Measurements from ENCODE around the gene AMELY. TPM values are rescaled to one million over a fixed set of nuclear protein-coding genes. Genes with fewer than 3 reads are reported as not detected.

The AMELY gene
- polyA plus RNA-seq, 1 donor from 2014 or later = not detected

- Histone ChIP-seq H3K36me3 (ENCODE audit: insufficient read depth, low read length) (no peaks in the 10 kb centered on the region), H3K27me3 (ENCODE audit: insufficient read depth, low read depth, low read length) (no peaks in the 10 kb centered on the region), H3F3A (ENCODE audit: insufficient read depth, low read length, poor library complexity, severe bottlenecking) (no peaks in the 10 kb centered on the region), H3K27ac (ENCODE audit: low read length) (no peak overlapping the region), H4K20me1 (ENCODE audit: insufficient read depth) (no peaks in the 10 kb centered on the region), H3K4me2 (ENCODE audit: low read length) (no peak overlapping the region), H3K9me2 (ENCODE audit: insufficient read depth, low read length) (no peaks in the 10 kb centered on the region), H2AFZ (ENCODE audit: low read depth, low read length) (no peak overlapping the region), H3K9ac (ENCODE audit: low read length) (no peak overlapping the region), H3K79me2 (replicated peaks; ENCODE audit: insufficient read depth, low read length) (no peaks in the 10 kb centered on the region), H3K4me3 (ENCODE audit: low read length) (no peak overlapping the region), H3K9me3 (ENCODE audit: low read length) (no peaks in the 10 kb centered on the region)
- TF ChIP-seq MXI1 (conservative IDR thresholded peaks at IDR 0.05; ENCODE audit: poor library complexity, severe bottlenecking) (no peak), SMC3 (conservative IDR thresholded peaks at IDR 0.05; ENCODE audit: poor library complexity) (no peak), EP300 (conservative IDR thresholded peaks at IDR 0.05; ENCODE audit: poor library complexity, severe bottlenecking) (no peak), EZH2 (IDR thresholded peaks at IDR 0.05; ENCODE audit: borderline replicate concordance, insufficient read depth, low read length, poor library complexity, severe bottlenecking) (no peak)
Observed at GRCh38 chrY:6921061-6921460, 9.5 kb upstream of the AMELY start.

DNA sequence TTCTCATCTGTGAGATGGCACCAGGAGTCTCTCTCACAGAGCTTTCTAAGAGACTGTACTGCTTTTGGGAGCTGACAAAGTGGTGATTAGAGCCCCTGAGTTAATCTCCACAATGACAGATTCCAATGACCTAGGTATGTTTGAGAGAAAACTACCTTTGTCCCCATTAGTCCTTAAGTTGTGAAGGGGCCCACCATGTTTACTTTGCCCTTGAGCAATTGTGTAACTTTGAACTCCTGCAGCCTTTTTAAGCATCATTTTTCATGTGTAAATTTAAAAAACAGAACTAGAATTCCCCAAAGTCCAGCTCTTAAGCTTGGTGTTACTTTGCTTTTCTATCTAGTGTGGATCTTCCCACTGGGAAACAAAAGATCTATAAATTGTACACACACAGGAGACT lies 1.8 kb upstream of the AMELY start:
- Histone ChIP-seq H3K79me2 (replicated peaks; ENCODE audit: insufficient read depth, low read length) (no peaks in the 10 kb centered on the region), H3F3A (ENCODE audit: insufficient read depth, low read length, poor library complexity, severe bottlenecking) (no peaks in the 10 kb centered on the region), H3K9me2 (ENCODE audit: insufficient read depth, low read length) (no peaks in the 10 kb centered on the region), H3K4me3 (ENCODE audit: low read length) (no peak overlapping the region), H3K9me3 (ENCODE audit: low read length) (no peaks in the 10 kb centered on the region), H2AFZ (ENCODE audit: low read depth, low read length) (no peak overlapping the region), H3K9ac (ENCODE audit: low read length) (no peak overlapping the region), H3K4me2 (ENCODE audit: low read length) (no peak overlapping the region), H4K20me1 (ENCODE audit: insufficient read depth) (no peaks in the 10 kb centered on the region), H3K36me3 (ENCODE audit: insufficient read depth, low read length) (no peaks in the 10 kb centered on the region), H3K27ac (ENCODE audit: low read length) (no peak overlapping the region), H3K27me3 (ENCODE audit: insufficient read depth, low read depth, low read length) (peaks cover 19% of the 10 kb centered on the region)
- no peak for TF ChIP-seq MXI1 (conservative IDR thresholded peaks at IDR 0.05; ENCODE audit: poor library complexity, severe bottlenecking)

DNA sequence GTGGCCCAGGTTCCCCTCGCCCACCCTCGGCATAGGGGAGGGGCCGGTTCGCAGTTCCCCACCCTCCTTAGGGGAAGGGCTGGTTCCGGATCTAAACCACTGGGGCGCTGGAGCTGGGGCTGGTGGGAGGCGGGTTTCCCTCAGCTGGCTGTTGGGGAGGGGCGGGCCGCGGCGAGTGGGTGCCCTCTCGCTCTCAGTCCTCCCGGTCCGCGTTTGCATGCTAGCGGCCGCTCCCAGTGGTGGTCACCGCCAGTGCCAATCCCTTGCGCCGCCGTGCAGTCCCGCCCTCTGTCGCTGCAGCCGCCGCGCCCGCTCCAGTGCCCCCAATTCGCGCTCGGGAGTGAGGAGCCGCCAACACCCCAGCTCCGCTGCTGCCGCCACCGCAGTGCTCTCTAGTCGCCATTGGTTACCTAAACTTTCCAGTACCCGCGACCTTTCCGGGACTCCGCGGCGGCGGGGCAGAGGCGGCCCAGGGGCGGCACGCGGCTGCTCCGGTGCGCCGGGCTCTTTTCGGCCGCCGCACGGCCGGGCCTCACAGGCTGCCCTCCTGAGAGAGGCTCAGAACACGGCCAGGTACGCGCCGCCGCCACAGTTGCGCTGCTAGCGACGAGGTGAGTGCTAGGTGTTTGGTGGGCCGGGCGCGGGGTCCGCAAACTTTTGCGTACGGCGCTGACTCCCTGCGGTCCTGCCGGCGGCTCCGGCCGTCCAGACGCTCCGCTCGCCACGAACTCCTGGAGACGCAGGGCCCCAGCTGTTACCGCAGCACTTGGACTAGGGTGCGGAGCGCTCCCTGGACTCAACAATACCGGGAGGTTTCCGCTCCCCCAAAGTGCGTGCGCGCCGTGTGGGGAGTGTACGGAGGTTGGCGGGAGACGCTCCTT lies 940 bp downstream of the AMELY start, which contains the start of gene TBL1Y:
Gene TBL1Y (plus strand): TSS at position 326 of the 881 bp plus-strand sequence. CDS start 114,388 bp downstream, outside the sequence.
- Histone ChIP-seq H3K9me2 (ENCODE audit: insufficient read depth, low read length) (no peaks in the 10 kb centered on the region), H4K20me1 (ENCODE audit: insufficient read depth) (no peaks in the 10 kb centered on the region), H3K36me3 (ENCODE audit: insufficient read depth, low read length) (no peaks in the 10 kb centered on the region), H3K27ac (ENCODE audit: low read length) (no peak within 1 kb of the TSS), H3K4me2 (ENCODE audit: low read length) (peak within 1 kb of the TSS; percentile 25), H2AFZ (ENCODE audit: low read depth, low read length) (no peak within 1 kb of the TSS), H3K9ac (ENCODE audit: low read length) (peak within 1 kb of the TSS; percentile 23), H3K4me3 (ENCODE audit: low read length) (peak within 1 kb of the TSS; percentile 69), H3K27me3 (ENCODE audit: insufficient read depth, low read depth, low read length) (peaks cover 19% of the 10 kb centered on the region), H3F3A (ENCODE audit: insufficient read depth, low read length, poor library complexity, severe bottlenecking) (no peaks in the 10 kb centered on the region), H3K79me2 (replicated peaks; ENCODE audit: insufficient read depth, low read length) (no peaks in the 10 kb centered on the region), H3K9me3 (ENCODE audit: low read length) (no peaks in the 10 kb centered on the region)
- TF ChIP-seq SMC3 (conservative IDR thresholded peaks at IDR 0.05; ENCODE audit: poor library complexity) = no peak
- TF ChIP-seq RAD21 (conservative IDR thresholded peaks at IDR 0.05) = no peak
- no peak for TF ChIP-seq TAF1 (IDR thresholded peaks at IDR 0.05; ENCODE audit: low read depth)
- TF ChIP-seq, protein P1, sequence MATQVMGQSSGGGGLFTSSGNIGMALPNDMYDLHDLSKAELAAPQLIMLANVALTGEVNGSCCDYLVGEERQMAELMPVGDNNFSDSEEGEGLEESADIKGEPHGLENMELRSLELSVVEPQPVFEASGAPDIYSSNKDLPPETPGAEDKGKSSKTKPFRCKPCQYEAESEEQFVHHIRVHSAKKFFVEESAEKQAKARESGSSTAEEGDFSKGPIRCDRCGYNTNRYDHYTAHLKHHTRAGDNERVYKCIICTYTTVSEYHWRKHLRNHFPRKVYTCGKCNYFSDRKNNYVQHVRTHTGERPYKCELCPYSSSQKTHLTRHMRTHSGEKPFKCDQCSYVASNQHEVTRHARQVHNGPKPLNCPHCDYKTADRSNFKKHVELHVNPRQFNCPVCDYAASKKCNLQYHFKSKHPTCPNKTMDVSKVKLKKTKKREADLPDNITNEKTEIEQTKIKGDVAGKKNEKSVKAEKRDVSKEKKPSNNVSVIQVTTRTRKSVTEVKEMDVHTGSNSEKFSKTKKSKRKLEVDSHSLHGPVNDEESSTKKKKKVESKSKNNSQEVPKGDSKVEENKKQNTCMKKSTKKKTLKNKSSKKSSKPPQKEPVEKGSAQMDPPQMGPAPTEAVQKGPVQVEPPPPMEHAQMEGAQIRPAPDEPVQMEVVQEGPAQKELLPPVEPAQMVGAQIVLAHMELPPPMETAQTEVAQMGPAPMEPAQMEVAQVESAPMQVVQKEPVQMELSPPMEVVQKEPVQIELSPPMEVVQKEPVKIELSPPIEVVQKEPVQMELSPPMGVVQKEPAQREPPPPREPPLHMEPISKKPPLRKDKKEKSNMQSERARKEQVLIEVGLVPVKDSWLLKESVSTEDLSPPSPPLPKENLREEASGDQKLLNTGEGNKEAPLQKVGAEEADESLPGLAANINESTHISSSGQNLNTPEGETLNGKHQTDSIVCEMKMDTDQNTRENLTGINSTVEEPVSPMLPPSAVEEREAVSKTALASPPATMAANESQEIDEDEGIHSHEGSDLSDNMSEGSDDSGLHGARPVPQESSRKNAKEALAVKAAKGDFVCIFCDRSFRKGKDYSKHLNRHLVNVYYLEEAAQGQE (IDR thresholded peaks at IDR 0.05; ENCODE audit: borderline replicate concordance) = no peak
- no peak for TF ChIP-seq EP300 (conservative IDR thresholded peaks at IDR 0.05; ENCODE audit: poor library complexity, severe bottlenecking)
- no peak for TF ChIP-seq POLR2AphosphoS5 (IDR thresholded peaks at IDR 0.05)
- TF ChIP-seq, protein P2, sequence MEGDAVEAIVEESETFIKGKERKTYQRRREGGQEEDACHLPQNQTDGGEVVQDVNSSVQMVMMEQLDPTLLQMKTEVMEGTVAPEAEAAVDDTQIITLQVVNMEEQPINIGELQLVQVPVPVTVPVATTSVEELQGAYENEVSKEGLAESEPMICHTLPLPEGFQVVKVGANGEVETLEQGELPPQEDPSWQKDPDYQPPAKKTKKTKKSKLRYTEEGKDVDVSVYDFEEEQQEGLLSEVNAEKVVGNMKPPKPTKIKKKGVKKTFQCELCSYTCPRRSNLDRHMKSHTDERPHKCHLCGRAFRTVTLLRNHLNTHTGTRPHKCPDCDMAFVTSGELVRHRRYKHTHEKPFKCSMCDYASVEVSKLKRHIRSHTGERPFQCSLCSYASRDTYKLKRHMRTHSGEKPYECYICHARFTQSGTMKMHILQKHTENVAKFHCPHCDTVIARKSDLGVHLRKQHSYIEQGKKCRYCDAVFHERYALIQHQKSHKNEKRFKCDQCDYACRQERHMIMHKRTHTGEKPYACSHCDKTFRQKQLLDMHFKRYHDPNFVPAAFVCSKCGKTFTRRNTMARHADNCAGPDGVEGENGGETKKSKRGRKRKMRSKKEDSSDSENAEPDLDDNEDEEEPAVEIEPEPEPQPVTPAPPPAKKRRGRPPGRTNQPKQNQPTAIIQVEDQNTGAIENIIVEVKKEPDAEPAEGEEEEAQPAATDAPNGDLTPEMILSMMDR (IDR thresholded peaks at IDR 0.05; ENCODE audit: poor library complexity, severe bottlenecking) = no peak
- no peak for TF ChIP-seq EZH2 (IDR thresholded peaks at IDR 0.05; ENCODE audit: borderline replicate concordance, insufficient read depth, low read length, poor library complexity, severe bottlenecking)
- no peak for TF ChIP-seq MXI1 (conservative IDR thresholded peaks at IDR 0.05; ENCODE audit: poor library complexity, severe bottlenecking)
